IMR-90 (cell line): Measurements from ENCODE around the gene DCLRE1B. TPM values are rescaled to one million over a fixed set of nuclear protein-coding genes. Genes with fewer than 3 reads are reported as not detected.

ENCODE experiments used
- ATAC-seq: fragments of 200-7000 bp; cut with Tn5 transposase; 2 replicates; pipeline ENCODE4 v1.9.1; 2020; ENCODE audit warnings: low read depth, mild to moderate bottlenecking, moderate library complexity
- BruUV-seq: library from RNA; stranded (reverse); fragments of 400-500 nt; replicated peaks from 2 replicates; lab custom pipeline; 2021; lab: Mats Ljungman, UMichigan
- CTCF ChIA-PET: fragments of 300-600 bp; formaldehyde crosslinking; extraction: SDS; loops from one replicate; lab custom pipeline; 2021; ENCODE audit warnings: antibody characterized with exemption; lab: Yijun Ruan, JAX
- POLR2A ChIA-PET: fragments of 300-600 bp; sonication (Branson Sonifier 250); formaldehyde crosslinking; loops from one replicate; lab custom pipeline; 2022; ENCODE audit warnings: antibody characterized with exemption; ENCODE audit not compliant: unreplicated experiment; lab: Charles Lee
- DNase-seq: peaks from one replicate; pipeline ENCODE4 v3.0.0; 2013
- H2AFZ ChIP-seq: replicated peaks from 2 replicates; pipeline ENCODE3; 2013; ENCODE audit warnings: low read length, mild to moderate bottlenecking; ENCODE audit not compliant: poor library complexity
- H2AK5ac ChIP-seq: 2 replicates; pipeline ENCODE4 v1.6.1; 2013; ENCODE audit warnings: low read depth, low read length, inconsistent platforms
- H2AK9ac ChIP-seq: replicated peaks from 2 replicates; pipeline ENCODE3; 2013; ENCODE audit warnings: mild to moderate bottlenecking, low read depth, low read length, moderate library complexity; ENCODE audit not compliant: poor library complexity
- H2BK120ac ChIP-seq: 2 replicates; pipeline ENCODE4 v1.6.1; 2013; ENCODE audit warnings: low read depth, low read length, inconsistent platforms
- H2BK15ac ChIP-seq: 3 replicates; pipeline ENCODE4 v1.6.1; 2013; ENCODE audit warnings: low read depth, low read length, inconsistent platforms
- H2BK20ac ChIP-seq: 2 replicates; pipeline ENCODE4 v1.6.1; 2013; ENCODE audit warnings: low read depth, mild to moderate bottlenecking, inconsistent platforms, low read length, moderate library complexity
- H2BK5ac ChIP-seq: 2 replicates; pipeline ENCODE4 v1.6.1; 2013; ENCODE audit warnings: mild to moderate bottlenecking, low read depth, low read length, inconsistent platforms; ENCODE audit not compliant: poor library complexity, severe bottlenecking
- H3K14ac ChIP-seq: replicated peaks from 2 replicates; pipeline ENCODE4 v1.6.1; 2013; ENCODE audit warnings: low read depth, low read length, inconsistent platforms
- H3K18ac ChIP-seq: 2 replicates; pipeline ENCODE4 v1.6.1; 2013; ENCODE audit warnings: low read depth, low read length, control low read depth
- H3K23ac ChIP-seq: 2 replicates; pipeline ENCODE4 v1.6.1; 2013; ENCODE audit warnings: low read depth, low read length, inconsistent platforms
- H3K27ac ChIP-seq: 2 replicates; pipeline ENCODE4 v1.5.1; 2013; ENCODE audit warnings: mild to moderate bottlenecking, control low read depth, low read length; ENCODE audit not compliant: insufficient read depth
- H3K27me3 ChIP-seq: 2 replicates; pipeline ENCODE4 v1.6.1; 2013; ENCODE audit warnings: low read length; ENCODE audit not compliant: control insufficient read depth, insufficient read depth
- H3K36me3 ChIP-seq: 2 replicates; pipeline ENCODE4 v1.6.1; 2013; ENCODE audit warnings: low read length, mixed read lengths; ENCODE audit not compliant: control insufficient read depth, insufficient read depth
- H3K4ac ChIP-seq: 2 replicates; pipeline ENCODE4 v1.6.1; 2013; ENCODE audit warnings: low read depth, low read length, inconsistent platforms
- H3K4me1 ChIP-seq: 2 replicates; pipeline ENCODE4 v1.6.1; 2013; ENCODE audit warnings: low read length, mixed read lengths; ENCODE audit not compliant: control insufficient read depth, insufficient read depth
- H3K4me2 ChIP-seq: 2 replicates; pipeline ENCODE4 v1.6.1; 2013; ENCODE audit warnings: low read depth, mild to moderate bottlenecking, control low read depth, low read length, moderate library complexity
- H3K4me3 ChIP-seq: 2 replicates; pipeline ENCODE4 v1.5.1; 2013; ENCODE audit warnings: low read depth, mild to moderate bottlenecking, control low read depth, low read length, moderate library complexity; ENCODE audit not compliant: insufficient read depth
- H3K56ac ChIP-seq: 2 replicates; pipeline ENCODE4 v1.6.1; 2013; ENCODE audit warnings: low read length, inconsistent platforms; ENCODE audit not compliant: insufficient read depth; ENCODE audit errors: extremely low read depth
- H3K79me1 ChIP-seq, 2 experiments: 2 replicates each; pipeline ENCODE4 v1.6.1; 2013; ENCODE audit warnings: low read length in 2 of 2, inconsistent platforms in 1 of 2, low read depth in 1 of 2
- H3K9ac ChIP-seq: 2 replicates; pipeline ENCODE4 v1.6.1; 2013; ENCODE audit warnings: low read depth, low read length, control low read depth
- H3K9me1 ChIP-seq: 2 replicates; pipeline ENCODE4 v1.6.1; 2013; ENCODE audit warnings: low read length, inconsistent platforms; ENCODE audit not compliant: insufficient read depth
- H3K9me3 ChIP-seq: 2 replicates; pipeline ENCODE4 v1.6.1; 2013; ENCODE audit warnings: low read length; ENCODE audit not compliant: control insufficient read depth, insufficient read depth
- H4K20me1 ChIP-seq: 2 replicates; pipeline ENCODE4 v1.6.1; 2013; ENCODE audit warnings: low read length, inconsistent platforms; ENCODE audit not compliant: insufficient read depth
- H4K5ac ChIP-seq: 2 replicates; pipeline ENCODE4 v1.6.1; 2013; ENCODE audit warnings: mild to moderate bottlenecking, low read depth, low read length, control low read depth
- H4K8ac ChIP-seq, 2 experiments: 2 replicates each; pipeline ENCODE4 v1.6.1; 2013; ENCODE audit warnings: low read depth in 2 of 2, low read length in 2 of 2, control low read depth in 1 of 2, inconsistent platforms in 1 of 2
- H4K91ac ChIP-seq: 2 replicates; pipeline ENCODE4 v1.6.1; 2013; ENCODE audit warnings: low read depth, low read length, inconsistent platforms; ENCODE audit not compliant: insufficient read depth
- BHLHE40 ChIP-seq: fragments of 150-350 bp; IDR thresholded peaks from 2 replicates; pipeline ENCODE4 v1.6.1; 2016; ENCODE audit warnings: mild to moderate bottlenecking, low read depth, low read length
- CEBPB ChIP-seq: IDR thresholded peaks from 2 replicates; pipeline ENCODE4 v1.6.1; 2012; ENCODE audit warnings: low read depth, low read length, improper control_type of control experiment
- CHD1 ChIP-seq: IDR thresholded peaks from 2 replicates; pipeline ENCODE4 v1.6.1; 2012; ENCODE audit warnings: low read depth, low read length, improper control_type of control experiment
- ELK1 ChIP-seq: fragments of 150-350 bp; IDR thresholded peaks from 2 replicates; pipeline ENCODE4 v1.6.1; 2016; ENCODE audit warnings: low read depth, mild to moderate bottlenecking, low read length, moderate library complexity, borderline replicate concordance
- FOS ChIP-seq: fragments of 150-350 bp; IDR thresholded peaks from 2 replicates; pipeline ENCODE4 v1.6.1; 2016; ENCODE audit warnings: low read depth, low read length
- MAFK ChIP-seq: IDR thresholded peaks from 2 replicates; pipeline ENCODE4 v1.6.1; 2012; ENCODE audit warnings: low read depth, low read length, improper control_type of control experiment
- MAZ ChIP-seq: IDR thresholded peaks from 2 replicates; pipeline ENCODE4 v1.6.1; 2012; ENCODE audit warnings: low read depth, mild to moderate bottlenecking, low read length, improper control_type of control experiment, moderate library complexity, borderline replicate concordance
- MXI1 ChIP-seq: IDR thresholded peaks from 2 replicates; pipeline ENCODE4 v1.6.1; 2012; ENCODE audit warnings: low read depth, mild to moderate bottlenecking, low read length, moderate library complexity, borderline replicate concordance
- NFE2L2 ChIP-seq: fragments of 150-350 bp; IDR thresholded peaks from 2 replicates; pipeline ENCODE4 v1.6.1; 2016; ENCODE audit warnings: low read depth, mild to moderate bottlenecking, low read length
- POLR2A ChIP-seq: IDR thresholded peaks from 2 replicates; pipeline ENCODE4 v1.6.1; 2012; ENCODE audit warnings: mild to moderate bottlenecking, low read depth, low read length
- RAD21 ChIP-seq: IDR thresholded peaks from 2 replicates; pipeline ENCODE4 v1.6.1; 2012; ENCODE audit warnings: low read length, improper control_type of control experiment
- RCOR1 ChIP-seq: IDR thresholded peaks from 2 replicates; pipeline ENCODE4 v1.6.1; 2012; ENCODE audit warnings: mild to moderate bottlenecking, low read length, improper control_type of control experiment; ENCODE audit not compliant: insufficient replicate concordance
- RFX5 ChIP-seq: IDR thresholded peaks from 2 replicates; pipeline ENCODE4 v1.8.0; 2012; ENCODE audit warnings: low read depth, mild to moderate bottlenecking, low read length, moderate library complexity
- SMC3 ChIP-seq: fragments of 150-350 bp; IDR thresholded peaks from 2 replicates; pipeline ENCODE4 v1.6.1; 2016; ENCODE audit warnings: low read depth, mild to moderate bottlenecking, antibody characterized with exemption, low read length, moderate library complexity
- USF2 ChIP-seq: fragments of 150-350 bp; IDR thresholded peaks from 2 replicates; pipeline ENCODE4 v1.6.1; 2017; ENCODE audit warnings: mild to moderate bottlenecking, antibody characterized with exemption, low read length, low read depth
- WGBS, 2 experiments: methylation state at CpG; one replicate each; pipeline versions ENCODE4 v1.1.5 to v1.1.7; 2013; ENCODE audit warnings: missing lambda C conversion rate in 2 of 2; ENCODE audit not compliant: insufficient read length in 1 of 2; ENCODE audit errors: extremely low coverage in 2 of 2; 5-methylcytosine and 5-hydroxymethylcytosine counted together
- dilution Hi-C: fragments of 300-500 bp; cut with HindIII; formaldehyde crosslinking; loops from one replicate; pipeline ENCODE4 v1.14.3; 2018; ENCODE audit warnings: low sequenced_read_pairs; ENCODE audit not compliant: unreplicated experiment
- in situ Hi-C: fragments of 300-500 bp; cut with MboI; formaldehyde crosslinking; loops from 3 replicates; pipeline ENCODE4 v1.14.3; 2019; ENCODE audit warnings: low sequenced_read_pairs, inconsistent platforms, mixed read lengths
- intact Hi-C: fragments of 100-400 bp; cut with micrococcal nuclease; formaldehyde crosslinking; loops from 2 replicates; pipeline ENCODE4 v1.10.0; 2022
- polyA plus RNA-seq, 3 experiments: library from polyadenylated mRNA; depleted of rRNA; stranded (reverse); fragments of >200 nt; gene quantifications; 2 replicates each; pipeline ENCODE4 v1.2.3, GENCODE V29; 2012; ENCODE audit warnings: low replicate concordance in 1 of 3
- total RNA-seq: library from RNA; depleted of rRNA; stranded (reverse); fragments of >200 nt; gene quantifications from 2 replicates; pipeline ENCODE4 v1.2.3, GENCODE V29; 2012
- TF ChIP-seq, protein P1 (sequence below): conservative IDR thresholded peaks from 2 replicates; pipeline ENCODE4 v1.5.1; 2012; ENCODE audit warnings: mild to moderate bottlenecking, low read depth, low read length, improper control_type of control experiment

DCLRE1B gene
- total and polyA plus RNA-seq, 2 of the 4 experiments (the other 2 are of a cell fraction): 4.9 to 6.1 TPM

- intact Hi-C loops: no loop called here
- no peak overlapping the region for H2BK5ac ChIP-seq
- no peak overlapping the region for H3K56ac ChIP-seq
- H3K4ac ChIP-seq: no peak overlapping the region
- H3K4me2 ChIP-seq: no peak overlapping the region
- no peak for TF ChIP-seq MXI1
- no peak for TF ChIP-seq RFX5
- TF ChIP-seq, protein P1, sequence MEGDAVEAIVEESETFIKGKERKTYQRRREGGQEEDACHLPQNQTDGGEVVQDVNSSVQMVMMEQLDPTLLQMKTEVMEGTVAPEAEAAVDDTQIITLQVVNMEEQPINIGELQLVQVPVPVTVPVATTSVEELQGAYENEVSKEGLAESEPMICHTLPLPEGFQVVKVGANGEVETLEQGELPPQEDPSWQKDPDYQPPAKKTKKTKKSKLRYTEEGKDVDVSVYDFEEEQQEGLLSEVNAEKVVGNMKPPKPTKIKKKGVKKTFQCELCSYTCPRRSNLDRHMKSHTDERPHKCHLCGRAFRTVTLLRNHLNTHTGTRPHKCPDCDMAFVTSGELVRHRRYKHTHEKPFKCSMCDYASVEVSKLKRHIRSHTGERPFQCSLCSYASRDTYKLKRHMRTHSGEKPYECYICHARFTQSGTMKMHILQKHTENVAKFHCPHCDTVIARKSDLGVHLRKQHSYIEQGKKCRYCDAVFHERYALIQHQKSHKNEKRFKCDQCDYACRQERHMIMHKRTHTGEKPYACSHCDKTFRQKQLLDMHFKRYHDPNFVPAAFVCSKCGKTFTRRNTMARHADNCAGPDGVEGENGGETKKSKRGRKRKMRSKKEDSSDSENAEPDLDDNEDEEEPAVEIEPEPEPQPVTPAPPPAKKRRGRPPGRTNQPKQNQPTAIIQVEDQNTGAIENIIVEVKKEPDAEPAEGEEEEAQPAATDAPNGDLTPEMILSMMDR: no peak
- no peak for TF ChIP-seq FOS
- no peak for TF ChIP-seq RCOR1
- no peak for TF ChIP-seq MAFK
- TF ChIP-seq ELK1: no peak
- no peak for TF ChIP-seq CHD1
- TF ChIP-seq POLR2A: no peak
- no peak for TF ChIP-seq SMC3
- TF ChIP-seq NFE2L2: no peak
- no peak for TF ChIP-seq CEBPB
- TF ChIP-seq BHLHE40: no peak
- no peak for TF ChIP-seq RAD21
- no peak for TF ChIP-seq MAZ
- no peak for TF ChIP-seq USF2
- no peak overlapping the region for H3K23ac ChIP-seq
- no peak overlapping the region for H4K91ac ChIP-seq
- no peak overlapping the region for H3K27ac ChIP-seq
- H3K14ac ChIP-seq: no peak overlapping the region
- no peak overlapping the region for H3K9ac ChIP-seq
- H2BK20ac ChIP-seq: no peak overlapping the region
- dilution Hi-C loops: no loop called here
- H3K4me3 ChIP-seq: no peak overlapping the region
- WGBS, 2 experiments: no CpG with 5 or more reads among the region's 1 CpG
- H2AK5ac ChIP-seq: no peak overlapping the region
- H4K20me1 ChIP-seq: no peaks in the 10 kb centered on the region
- H2AK9ac ChIP-seq: no peak overlapping the region
- no peaks in the 10 kb centered on the region for H3K9me1 ChIP-seq
- no peaks in the 10 kb centered on the region for H3K4me1 ChIP-seq
- peaks cover 15% of the 10 kb centered on the region for H3K36me3 ChIP-seq
- no peak overlapping the region for H3K18ac ChIP-seq
- in situ Hi-C loops: loop anchor here (25.0 kb wide), 1 partner anchor 754 kb away; the partner anchor contains the start of gene NRAS
- no peak overlapping the region for H2BK120ac ChIP-seq
- CTCF ChIA-PET: interaction anchor here (0.7 to 0.9 kb wide), 2 partner anchors 11 to 23 kb away, joined by 3 to 4 read pairs; no protein-coding TSS in a partner anchor
- no peak for DNase-seq
- H4K5ac ChIP-seq: no peak overlapping the region
- ATAC-seq: no peak
- no peaks in the 10 kb centered on the region for H3K9me3 ChIP-seq
- H2AFZ ChIP-seq: no peak overlapping the region
- POLR2A ChIA-PET: no interaction called here
- H2BK15ac ChIP-seq: no peak overlapping the region
- peaks cover 4 to 5% of the 10 kb centered on the region in 2 experiments; a peak in 2 of 4 replicates for H3K79me1 ChIP-seq
- BruUV-seq: no TSS peak
- H3K27me3 ChIP-seq: no peaks in the 10 kb centered on the region
- H4K8ac ChIP-seq: no peak overlapping the region
These were observed 52.9 kb downstream of the DCLRE1B start for GRCh38 chr1:113957984-113958383.
